GM12872 (cell line): ENCODE results near the gene SPEG.

Experiments used
- CTCF ChIP-seq: IDR thresholded peaks from 3 replicates; pipeline ENCODE4 v1.5.1; 2011; ENCODE audit warnings: low read depth, mild to moderate bottlenecking, low read length, moderate library complexity; ENCODE audit not compliant: insufficient read depth

The SPEG gene

GRCh38 chr2:219495531-219496122 lies 61.0 kb downstream of the SPEG start:
- peak; percentile 65 for TF ChIP-seq CTCF

GRCh38 chr2:219496247-219496824 lies 61.7 kb downstream of the SPEG start:
- TF ChIP-seq CTCF = no peak

- TF ChIP-seq CTCF = no peak
Observed at GRCh38 chr2:219496825-219497494, 62.3 kb downstream of the SPEG start.

DNA sequence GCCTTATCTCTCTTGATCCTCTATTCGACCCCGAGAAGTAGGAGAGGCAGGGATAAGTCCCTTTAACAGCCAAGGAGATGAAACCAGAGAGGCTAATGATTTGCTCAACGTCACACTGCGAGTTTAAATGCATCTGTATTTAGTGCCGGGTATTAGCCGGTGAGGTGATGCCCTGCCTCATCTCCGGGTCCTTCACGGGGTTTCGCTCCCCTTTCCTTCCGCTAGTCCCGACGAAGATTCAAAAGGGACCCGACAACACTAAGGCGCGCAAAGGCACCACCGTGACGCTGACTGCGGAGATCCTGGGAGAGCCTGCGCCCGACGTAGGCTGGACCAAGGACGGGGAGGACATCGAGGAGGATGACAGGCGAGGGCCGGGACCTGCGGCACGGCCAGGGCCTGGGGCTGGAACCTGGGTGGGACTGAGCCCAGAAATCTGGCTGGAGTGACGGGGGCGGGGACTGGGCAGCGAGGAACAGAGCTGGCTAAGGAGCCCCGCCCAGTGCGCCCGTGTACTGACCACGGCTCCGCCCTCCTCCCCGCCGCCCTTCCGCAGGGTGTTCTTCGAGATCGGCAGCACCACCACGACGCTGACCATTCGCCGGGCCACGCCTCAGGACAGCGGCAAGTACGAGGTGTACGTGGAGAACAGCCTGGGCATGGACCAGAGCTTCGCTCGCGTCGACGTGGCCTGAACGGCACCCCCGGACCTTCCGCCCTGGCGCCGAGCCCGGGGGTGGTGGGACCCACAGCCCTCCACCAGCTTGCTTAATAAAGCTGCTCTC lies 63.0 kb downstream of the SPEG start:
- TF ChIP-seq CTCF = no peak

DNA sequence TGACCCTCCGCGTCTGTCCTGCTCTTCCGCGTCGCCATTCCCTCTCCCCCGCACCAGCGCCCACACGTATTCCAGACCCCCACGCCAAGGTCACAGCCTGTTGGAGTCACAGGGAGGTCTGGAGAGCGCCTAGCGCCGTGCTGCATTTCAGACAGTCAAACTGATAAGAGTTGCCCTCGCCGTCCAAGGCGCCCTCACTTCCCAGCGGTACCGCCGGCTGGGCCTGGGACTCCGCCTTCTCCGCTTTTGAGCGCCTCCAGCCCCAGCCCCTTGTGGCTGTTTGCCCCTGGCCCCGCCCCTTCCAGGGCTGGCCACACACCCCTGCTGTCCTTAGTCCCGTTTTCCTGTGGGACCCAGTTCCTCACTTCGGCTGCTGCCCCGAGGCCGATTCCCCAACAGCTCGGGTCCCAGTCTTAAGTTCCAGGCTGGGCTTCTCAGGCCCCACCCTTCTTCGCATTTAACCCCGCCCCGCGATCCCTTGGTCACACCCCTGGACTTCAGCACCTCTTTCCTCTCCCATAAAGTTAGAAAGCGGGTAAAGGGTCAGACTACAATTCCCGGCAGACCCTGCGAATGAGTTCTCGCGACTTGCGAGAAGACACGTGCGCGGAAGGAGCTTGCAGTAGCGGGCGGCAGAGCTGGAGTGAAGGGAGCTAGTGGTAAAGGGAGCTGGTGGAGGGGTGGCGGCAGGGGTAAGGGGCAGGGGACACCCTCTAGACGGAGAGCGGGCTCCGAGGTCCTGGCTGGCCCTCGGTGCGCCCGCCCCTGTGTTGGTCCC lies 63.8 kb downstream of the SPEG start, which contains the start of gene GMPPA:
TSS of gene GMPPA (plus strand) at position 612 of the 778 bp plus-strand sequence. CDS start 1,085 bp downstream, outside the sequence.
- TF ChIP-seq CTCF = no peak

- no peak for TF ChIP-seq CTCF
Observed at GRCh38 chr2:219499058-219499307, 64.3 kb downstream of the SPEG start.

DNA sequence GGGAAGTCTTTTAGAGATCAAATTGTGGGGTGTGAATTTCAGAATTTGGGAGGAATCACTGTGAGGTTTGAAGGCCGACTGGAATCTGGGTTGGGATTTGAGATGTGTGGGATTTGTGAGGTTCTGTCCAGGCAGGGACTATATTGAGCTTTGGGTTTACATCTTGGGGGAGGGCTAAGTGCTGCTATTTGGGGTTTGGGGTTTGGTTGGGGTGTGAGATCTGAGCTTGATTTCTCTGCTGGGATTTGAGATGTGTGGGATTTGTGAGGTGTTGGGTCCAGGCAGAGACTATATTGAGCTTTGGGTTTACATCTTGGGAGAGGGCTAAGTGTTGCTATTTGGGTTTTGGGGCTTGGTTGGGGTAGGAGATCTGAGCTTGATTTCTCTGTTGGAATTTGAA lies 64.9 kb downstream of the SPEG start:
- TF ChIP-seq CTCF = no peak
